Osteoblast (primary cell): ENCODE results near the gene RNASET2. TPM values are rescaled to one million over a fixed set of nuclear protein-coding genes. Genes with fewer than 3 reads are reported as not detected.

Experiments used
- DNase-seq: peaks from one replicate; pipeline ENCODE4 v3.0.0; 2011; ENCODE audit warnings: low spot score, mixed read lengths; ENCODE audit not compliant: insufficient read length; ENCODE audit errors: missing footprints
- H2AFZ ChIP-seq: 2 replicates; pipeline ENCODE4 v1.6.0; 2011; ENCODE audit warnings: mild to moderate bottlenecking, low read length
- H3K27ac ChIP-seq: 2 replicates; pipeline ENCODE4 v1.5.1; 2011; ENCODE audit warnings: mild to moderate bottlenecking, low read depth, low read length, moderate library complexity
- H3K27me3 ChIP-seq: 2 replicates; pipeline ENCODE4 v1.6.0; 2012; ENCODE audit warnings: mild to moderate bottlenecking, control low read depth, inconsistent platforms, low read length, moderate library complexity; ENCODE audit not compliant: insufficient read depth
- H3K36me3 ChIP-seq: 2 replicates; pipeline ENCODE4 v1.5.1; 2011; ENCODE audit warnings: mild to moderate bottlenecking, low read length, control low read depth, moderate library complexity; ENCODE audit not compliant: insufficient read depth
- H3K4me1 ChIP-seq: 2 replicates; pipeline ENCODE4 v1.5.1; 2011; ENCODE audit warnings: mild to moderate bottlenecking, low read length, control low read depth, moderate library complexity; ENCODE audit not compliant: insufficient read depth
- H3K4me2 ChIP-seq: 2 replicates; pipeline ENCODE4 v1.6.0; 2011; ENCODE audit warnings: mild to moderate bottlenecking, low read length; ENCODE audit not compliant: insufficient read depth
- H3K4me3 ChIP-seq: fragments of 200-600 bp; sonication (generic); 3 replicates; pipeline ENCODE4 v1.5.1; 2012; ENCODE audit warnings: mild to moderate bottlenecking, low read length, inconsistent platforms; ENCODE audit not compliant: insufficient read depth
- H3K79me2 ChIP-seq: 2 replicates; pipeline ENCODE4 v1.6.0; 2012; ENCODE audit warnings: mild to moderate bottlenecking, low read length, control low read depth, inconsistent platforms; ENCODE audit not compliant: insufficient read depth
- H3K9me3 ChIP-seq: 2 replicates; pipeline ENCODE4 v1.5.1; 2011; ENCODE audit warnings: low read depth, low read length, control low read depth
- H4K20me1 ChIP-seq: 2 replicates; pipeline ENCODE4 v1.6.0; 2012; ENCODE audit warnings: mild to moderate bottlenecking, low read length, control low read depth; ENCODE audit not compliant: insufficient read depth
- total RNA-seq: library from RNA; depleted of rRNA; stranded (reverse); fragments of >200 nt; gene quantifications from 2 replicates; pipeline ENCODE4 v1.2.3, GENCODE V29; 2012
- TF ChIP-seq, protein P1 (sequence below): IDR thresholded peaks from 2 replicates; pipeline ENCODE4 v1.5.1; 2011; ENCODE audit warnings: mild to moderate bottlenecking, low read depth, low read length, moderate library complexity; ENCODE audit errors: extremely low read depth

RNASET2 gene, protein sequence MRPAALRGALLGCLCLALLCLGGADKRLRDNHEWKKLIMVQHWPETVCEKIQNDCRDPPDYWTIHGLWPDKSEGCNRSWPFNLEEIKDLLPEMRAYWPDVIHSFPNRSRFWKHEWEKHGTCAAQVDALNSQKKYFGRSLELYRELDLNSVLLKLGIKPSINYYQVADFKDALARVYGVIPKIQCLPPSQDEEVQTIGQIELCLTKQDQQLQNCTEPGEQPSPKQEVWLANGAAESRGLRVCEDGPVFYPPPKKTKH
- total RNA-seq = 41.3 and 47.8 TPM in 2 replicates

DNA sequence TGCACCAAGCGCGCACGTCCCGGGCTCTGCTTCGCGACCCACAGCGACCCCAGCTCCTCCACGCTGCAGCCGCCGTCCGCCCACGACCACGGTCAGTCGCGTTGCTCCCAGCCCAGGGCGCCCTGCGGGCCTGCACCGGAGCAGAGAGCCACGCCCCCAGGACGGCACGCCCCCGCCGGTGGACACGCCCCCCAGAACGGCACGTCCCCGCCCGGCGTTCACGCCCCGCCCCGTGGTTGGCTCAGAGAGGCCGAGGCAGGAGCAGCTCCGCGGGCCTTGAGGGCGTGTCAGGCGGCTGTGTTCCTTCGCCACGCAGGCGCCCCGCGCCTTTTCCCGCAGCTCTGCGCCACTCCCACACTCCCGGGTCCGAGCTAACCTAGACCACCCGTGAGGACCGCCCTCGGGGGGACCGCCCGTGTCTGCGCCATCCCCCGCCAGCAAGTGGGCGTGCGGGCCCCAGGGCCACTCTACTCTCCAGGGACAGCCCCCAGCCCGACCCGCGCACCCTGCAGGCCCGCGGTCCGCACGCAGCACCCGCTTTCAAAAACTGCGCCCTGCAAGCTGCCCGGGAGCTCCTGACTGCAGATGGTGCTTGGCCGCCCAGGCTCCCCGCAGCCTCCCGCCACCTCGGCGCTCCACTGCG, at the start of gene RNASET2:
Gene RNASET2 (minus strand): TSS at position 107 of the 643 bp plus-strand sequence. CDS start 368 bp downstream, outside the sequence.
- Histone ChIP-seq H4K20me1 (no peaks in the 10 kb centered on the region), H2AFZ (peak within 1 kb of the TSS; percentile 90), H3K79me2 (no peaks in the 10 kb centered on the region), H3K27ac (peak within 1 kb of the TSS; percentile 37), H3K4me1 (peaks cover 11% of the 10 kb centered on the region), H3K9me3 (no peaks in the 10 kb centered on the region), H3K27me3 (no peaks in the 10 kb centered on the region), H3K4me3 (peak within 1 kb of the TSS; percentile 82), H3K4me2 (peak within 1 kb of the TSS; percentile 87), H3K36me3 (no peaks in the 10 kb centered on the region)
- TF ChIP-seq, protein P1, sequence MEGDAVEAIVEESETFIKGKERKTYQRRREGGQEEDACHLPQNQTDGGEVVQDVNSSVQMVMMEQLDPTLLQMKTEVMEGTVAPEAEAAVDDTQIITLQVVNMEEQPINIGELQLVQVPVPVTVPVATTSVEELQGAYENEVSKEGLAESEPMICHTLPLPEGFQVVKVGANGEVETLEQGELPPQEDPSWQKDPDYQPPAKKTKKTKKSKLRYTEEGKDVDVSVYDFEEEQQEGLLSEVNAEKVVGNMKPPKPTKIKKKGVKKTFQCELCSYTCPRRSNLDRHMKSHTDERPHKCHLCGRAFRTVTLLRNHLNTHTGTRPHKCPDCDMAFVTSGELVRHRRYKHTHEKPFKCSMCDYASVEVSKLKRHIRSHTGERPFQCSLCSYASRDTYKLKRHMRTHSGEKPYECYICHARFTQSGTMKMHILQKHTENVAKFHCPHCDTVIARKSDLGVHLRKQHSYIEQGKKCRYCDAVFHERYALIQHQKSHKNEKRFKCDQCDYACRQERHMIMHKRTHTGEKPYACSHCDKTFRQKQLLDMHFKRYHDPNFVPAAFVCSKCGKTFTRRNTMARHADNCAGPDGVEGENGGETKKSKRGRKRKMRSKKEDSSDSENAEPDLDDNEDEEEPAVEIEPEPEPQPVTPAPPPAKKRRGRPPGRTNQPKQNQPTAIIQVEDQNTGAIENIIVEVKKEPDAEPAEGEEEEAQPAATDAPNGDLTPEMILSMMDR = no peak
- peak; percentile 99 for DNase-seq

DNA sequence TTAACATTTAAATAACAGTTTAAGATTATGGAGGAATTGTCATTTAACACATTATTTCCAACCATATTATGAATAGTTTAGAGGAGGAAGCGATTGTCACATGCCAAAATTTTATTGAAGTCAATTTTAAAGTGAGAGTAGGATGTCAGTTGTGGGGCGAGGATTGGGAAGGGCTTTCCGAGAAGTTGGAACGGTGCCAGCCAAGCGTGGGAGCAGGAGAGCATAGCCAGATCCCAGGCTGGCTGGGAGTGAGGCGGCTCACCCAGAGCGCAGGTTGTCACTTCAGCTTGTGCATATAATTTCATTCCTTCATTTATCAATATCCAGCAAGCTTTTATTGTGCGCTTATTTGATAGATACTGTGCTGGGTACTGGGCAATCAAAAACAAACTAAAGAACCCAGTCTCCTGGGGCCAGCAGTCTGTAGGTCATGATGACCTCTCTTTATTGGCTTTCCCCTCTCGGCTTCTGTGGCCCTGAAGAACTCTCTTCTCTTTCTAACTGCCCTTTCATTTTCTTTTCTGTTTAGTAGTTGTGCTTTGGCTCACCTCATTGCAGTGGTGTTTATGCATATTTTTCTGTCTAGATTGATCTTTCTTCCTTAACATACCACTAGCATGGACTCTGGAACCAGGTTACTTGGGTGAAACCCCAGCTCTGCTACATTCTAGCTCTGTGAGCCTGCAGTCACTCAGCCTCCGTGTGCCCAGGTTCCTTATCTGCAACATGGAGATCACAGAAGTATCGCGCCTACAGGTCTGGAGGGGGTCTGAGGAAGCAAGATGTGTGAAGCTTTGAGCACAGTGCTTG, 49.2 kb upstream of the RNASET2 start:
- TF ChIP-seq, protein P1 = no peak
- peaks cover 32% of the 10 kb centered on the region for H3K36me3 ChIP-seq
- no peaks in the 10 kb centered on the region for H3K27me3 ChIP-seq
- no peak overlapping the region for H3K4me3 ChIP-seq
- peaks cover 6% of the 10 kb centered on the region for H4K20me1 ChIP-seq
- no peak overlapping the region for H2AFZ ChIP-seq
- H3K27ac ChIP-seq = no peak overlapping the region
- no peak for DNase-seq
- no peaks in the 10 kb centered on the region for H3K9me3 ChIP-seq
- H3K4me1 ChIP-seq = peaks cover 7% of the 10 kb centered on the region
- peaks cover 37% of the 10 kb centered on the region for H3K79me2 ChIP-seq
- H3K4me2 ChIP-seq = no peak overlapping the region

DNA sequence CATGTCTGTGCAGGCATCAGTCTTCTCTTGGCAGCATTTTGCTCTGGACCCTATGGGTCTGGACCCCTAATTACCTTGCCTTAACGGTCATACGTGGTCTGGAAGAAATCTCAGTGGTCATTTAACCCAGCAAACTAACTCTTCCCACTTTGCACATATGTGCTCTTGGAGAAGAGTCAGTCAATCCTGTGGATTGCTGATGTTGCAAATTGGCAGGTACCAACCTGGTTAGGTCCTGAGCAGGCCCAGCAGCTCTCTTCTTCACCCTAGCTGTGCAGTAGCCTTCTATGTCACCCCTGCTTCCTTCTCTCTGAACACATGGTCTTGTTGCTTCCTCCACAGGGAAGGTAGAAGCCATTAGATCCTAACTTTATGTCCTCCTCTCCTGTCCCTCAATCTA, 44.4 kb upstream of the RNASET2 start:
- Histone ChIP-seq H3K4me3 (peak overlapping the region; percentile 10), H3K4me1 (peaks cover 18% of the 10 kb centered on the region), H4K20me1 (peaks cover 9% of the 10 kb centered on the region), H3K79me2 (peaks cover 55% of the 10 kb centered on the region), H3K27ac (no peak overlapping the region), H3K4me2 (peak overlapping the region; percentile 85), H3K36me3 (peaks cover 9% of the 10 kb centered on the region), H3K27me3 (no peaks in the 10 kb centered on the region), H2AFZ (no peak overlapping the region), H3K9me3 (no peaks in the 10 kb centered on the region)
- TF ChIP-seq, protein P1 = no peak
- no peak for DNase-seq
